AG08395 (cell line): Measurements from ENCODE around the gene TATDN2.
A peak's percentile ranks its signal among the peaks of the same experiment; 100 is the strongest.
"Not testable (repeated sequence)": the region's sequence is repeated elsewhere in the genome, so short reads cannot be mapped to it uniquely, and the experiment has no call there.

Experiments
- DNase-seq: peaks from one replicate; pipeline ENCODE4 v3.0.0; 2012; ENCODE audit warnings: mixed read lengths, low spot score

TATDN2 gene

DNA sequence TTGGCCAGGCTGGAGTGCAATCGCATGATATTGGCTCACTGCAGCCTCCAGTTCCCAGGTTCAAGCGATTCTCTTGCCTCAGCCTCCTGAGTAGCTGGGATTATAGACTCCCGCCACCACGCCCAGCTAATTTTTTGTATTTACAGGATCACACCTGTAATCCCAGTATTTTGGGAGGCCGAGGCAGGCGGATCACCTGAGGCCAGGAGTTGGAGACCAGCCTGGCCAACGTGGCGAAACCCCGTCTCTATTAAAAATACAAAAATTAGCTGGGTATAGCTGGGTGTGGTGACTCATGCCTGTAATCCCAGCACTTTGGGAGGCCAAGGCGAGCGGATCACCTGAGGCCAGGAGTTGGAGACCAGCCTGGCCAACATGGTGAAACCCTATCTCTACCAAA, 24.2 kb downstream of the TATDN2 start:
- not testable (repeated sequence) for DNase-seq

DNA sequence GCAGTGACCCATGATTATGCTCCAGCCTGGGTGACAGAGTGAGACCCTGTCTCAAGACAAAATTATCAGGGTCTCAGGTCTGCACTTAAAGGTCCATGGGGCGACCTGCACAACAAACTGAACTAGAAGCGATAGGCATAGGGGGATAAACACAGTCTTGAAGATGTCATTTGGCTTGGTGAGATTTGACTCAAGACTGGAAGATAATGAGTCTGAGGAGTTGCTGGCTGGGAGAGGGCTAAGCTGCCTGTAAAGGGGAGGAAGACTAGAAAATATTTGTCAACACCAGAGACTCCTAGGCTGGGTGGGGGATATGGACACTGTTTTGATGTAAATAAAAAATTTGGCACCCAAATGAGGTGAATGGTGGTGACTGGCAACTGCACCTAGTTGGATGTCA, 24.7 kb downstream of the TATDN2 start:
- no peak for DNase-seq

DNA sequence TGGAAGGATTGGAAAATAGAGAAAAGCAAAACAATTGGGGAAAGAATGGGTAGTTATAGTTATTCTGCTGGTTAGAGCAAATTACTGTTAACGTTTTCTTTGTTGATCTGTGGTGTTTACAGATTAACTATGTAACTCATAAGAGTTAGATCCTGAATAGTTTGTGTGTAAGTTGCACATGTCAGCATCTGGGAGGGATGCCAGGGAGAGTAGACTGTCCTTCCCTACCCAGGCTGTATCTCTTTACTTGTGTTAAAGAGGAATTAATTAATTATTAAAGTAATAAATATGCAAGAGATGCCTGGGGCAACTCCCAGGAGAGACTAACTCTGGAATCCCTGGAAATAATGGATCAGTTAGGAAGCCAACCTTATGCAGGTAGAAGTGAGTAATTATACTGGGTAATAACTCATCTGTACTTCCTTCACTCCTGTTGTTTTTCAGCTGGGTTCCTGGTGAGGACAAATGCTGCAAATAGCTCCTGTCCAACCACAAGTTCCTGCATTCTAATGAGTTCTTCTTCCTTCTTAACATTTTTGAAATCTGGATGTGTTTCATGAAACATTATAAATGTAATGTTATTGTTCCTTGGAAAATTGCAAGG, 25.5 kb downstream of the TATDN2 start:
- DNase-seq: peak; percentile 52

DNA sequence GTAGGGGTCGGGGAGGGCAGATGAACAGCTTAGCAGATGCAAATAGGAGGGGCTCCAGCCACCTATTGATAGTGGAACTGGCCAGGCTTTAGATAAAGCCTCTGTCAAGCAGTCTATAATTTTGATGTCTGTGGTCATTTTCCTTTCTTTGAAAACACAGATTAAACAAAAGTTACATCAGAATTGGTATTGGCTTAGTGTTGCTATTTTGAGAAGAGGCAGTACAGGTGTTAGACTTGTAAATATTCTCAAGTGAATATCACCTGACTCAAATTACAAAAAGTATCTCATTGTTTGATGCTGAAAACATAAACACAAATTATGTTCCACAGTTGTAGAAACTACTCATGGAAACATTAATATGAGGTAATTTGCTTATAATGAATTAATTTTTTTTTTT, 26.3 kb downstream of the TATDN2 start:
- DNase-seq: no peak

DNA sequence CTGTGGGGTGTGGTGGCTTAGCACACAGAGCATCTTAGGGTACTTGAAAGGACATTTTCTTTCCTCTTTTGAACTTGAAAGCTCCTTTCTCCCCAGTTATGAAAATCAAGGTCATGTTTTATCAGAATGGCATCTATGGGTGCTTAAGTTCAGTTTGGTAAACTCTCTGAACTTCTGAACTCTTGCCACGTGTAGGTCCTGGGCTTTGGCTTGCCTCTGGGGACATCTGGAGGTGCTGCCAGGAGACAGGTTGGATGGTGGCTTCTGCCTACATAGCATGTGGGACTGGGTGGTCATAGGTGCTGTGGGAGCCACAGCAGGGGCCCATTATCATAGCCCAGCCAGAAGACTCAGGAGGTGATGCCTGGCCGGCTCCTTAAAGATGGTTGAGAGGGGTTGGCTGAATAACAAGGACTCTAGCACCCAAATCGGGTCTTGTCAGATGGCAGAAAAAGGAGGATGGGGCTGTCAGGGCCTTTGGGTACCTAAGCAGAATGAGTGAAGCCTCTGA, 28.9 kb downstream of the TATDN2 start:
- DNase-seq: no peak

DNA sequence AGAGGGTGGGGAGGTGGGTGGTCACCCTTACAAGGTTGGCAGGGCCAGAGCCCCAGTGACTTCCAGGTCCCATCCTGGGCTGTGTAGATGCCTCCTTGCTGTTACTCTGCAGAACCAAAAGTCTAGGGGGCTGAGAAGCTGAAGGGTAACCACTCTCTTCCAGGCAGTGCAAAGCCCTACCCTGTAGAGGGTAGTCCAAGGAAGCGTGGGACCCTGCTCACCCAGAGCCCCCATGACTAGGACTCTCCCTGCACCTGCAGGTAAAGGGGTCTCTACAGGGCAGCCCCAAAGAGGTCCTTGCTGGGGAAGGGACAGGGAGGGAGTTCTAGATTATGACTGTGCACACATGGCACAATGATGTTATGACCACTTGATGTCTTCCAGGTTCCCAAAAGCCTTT, 30.2 kb downstream of the TATDN2 start:
- no peak for DNase-seq

DNA sequence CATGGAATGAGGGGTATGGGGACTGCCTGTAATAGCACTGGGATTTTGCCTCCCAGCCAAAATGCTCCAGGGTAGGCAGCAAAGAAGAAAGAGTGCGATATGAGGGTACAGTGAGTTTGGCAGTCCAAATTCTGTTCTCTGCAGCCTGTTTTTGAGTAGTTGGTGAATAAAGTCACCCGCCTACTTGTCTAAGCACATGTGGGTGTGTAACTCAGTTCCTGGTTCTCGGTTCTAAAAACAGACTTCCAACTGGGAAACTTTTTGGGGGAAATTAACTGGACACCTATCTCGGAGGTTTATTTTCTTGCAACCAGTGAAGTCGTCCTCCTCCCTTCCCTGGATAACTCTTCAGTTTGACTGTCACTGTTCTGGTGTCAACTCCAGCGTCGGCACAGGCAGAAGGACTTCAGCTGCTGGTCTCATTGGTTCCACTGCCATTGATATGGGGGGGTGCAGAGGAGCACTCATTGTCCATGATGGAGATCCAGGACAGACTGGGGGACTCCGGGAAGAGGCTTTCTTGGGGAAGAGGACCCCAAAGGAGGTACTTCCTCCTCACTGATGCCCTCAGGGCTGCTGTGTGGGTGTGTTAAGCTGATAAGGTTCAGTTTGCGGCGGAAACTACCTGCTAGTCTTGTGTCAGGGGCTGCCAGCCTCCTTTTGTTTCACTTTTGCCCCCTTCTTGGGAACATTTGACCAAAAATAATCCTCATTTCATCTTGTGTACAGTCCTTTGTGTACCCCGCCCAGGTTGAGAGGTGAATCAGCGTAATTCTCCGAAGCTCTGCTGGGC, 31.3 kb downstream of the TATDN2 start:
- DNase-seq: no peak

DNA sequence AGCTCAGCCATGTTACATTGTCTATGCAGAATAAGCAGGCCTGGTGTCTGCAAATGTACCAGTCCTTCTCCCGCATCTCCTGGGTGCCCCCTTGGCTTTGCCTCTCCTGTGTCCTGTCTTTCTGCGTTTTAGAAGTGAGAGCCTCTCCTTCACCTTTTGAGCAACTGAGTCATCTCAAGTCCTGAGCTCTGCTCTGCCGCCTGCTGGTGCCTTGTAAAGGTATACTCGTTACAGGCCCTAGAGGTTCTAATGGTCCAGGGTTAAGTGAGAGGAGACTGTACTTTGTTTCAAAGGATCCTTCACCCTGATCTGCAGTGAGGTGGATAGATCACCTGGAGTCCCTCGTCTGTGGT, 31.9 kb downstream of the TATDN2 start:
- no peak for DNase-seq

DNA sequence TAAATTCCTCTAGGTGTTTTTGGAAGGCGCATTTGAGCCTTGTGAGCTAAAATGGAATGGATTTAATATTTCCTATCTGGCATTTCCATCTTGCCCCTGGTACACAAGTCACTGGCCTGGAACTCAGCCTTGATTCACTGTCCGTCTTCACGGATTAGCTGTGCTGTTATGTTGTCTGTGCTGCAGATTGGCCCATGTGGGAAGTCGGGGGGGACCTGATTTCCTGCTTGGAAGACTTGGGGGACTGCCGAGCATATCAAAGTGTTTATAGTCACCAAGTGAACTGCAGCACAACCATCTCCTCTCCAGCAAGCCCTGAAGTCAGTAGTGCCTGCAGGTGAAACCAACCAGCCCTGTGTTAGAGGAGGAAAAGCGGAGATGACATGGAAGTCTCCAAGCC, 32.3 kb downstream of the TATDN2 start:
- no peak for DNase-seq

DNA sequence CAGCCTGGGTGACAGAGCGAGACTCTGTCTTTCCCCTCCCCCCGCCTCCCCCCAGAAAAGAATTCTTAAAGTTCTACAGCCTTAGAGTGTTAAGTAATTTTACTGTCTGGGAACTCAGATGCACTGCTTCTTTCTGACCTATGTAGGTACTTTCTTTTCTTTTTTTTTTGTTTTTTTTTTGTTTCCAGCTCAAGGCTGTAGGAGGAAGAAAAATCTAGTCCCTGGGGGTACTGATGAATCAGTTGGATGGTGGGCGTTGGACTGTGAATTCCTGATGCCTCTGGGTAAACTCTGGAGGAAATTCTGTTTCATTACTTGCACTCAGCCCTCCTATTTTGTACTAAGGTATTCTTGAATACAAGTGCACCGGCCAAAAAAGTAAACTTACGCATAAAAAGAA, 33.7 kb downstream of the TATDN2 start:
- no peak for DNase-seq

DNA sequence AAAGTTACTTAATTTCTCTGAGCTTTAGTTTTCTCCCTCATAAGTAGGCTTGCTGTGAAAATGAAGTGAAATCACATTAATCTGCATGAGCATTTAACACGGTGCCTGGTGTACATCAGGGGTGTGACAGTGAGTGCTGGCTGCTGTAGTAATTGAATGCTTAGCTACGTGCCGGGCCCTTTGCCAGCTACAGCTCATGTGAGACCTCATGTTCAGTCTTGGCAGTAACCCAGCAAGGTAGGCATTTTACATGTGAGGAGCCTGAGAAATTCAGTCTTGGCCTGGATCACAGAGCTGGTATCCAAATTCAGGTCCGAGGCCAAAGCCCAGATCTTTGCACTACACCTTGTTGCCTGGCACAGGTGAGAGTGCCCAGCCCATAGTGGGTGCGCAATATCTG, 35.4 kb downstream of the TATDN2 start:
- no peak for DNase-seq

DNA sequence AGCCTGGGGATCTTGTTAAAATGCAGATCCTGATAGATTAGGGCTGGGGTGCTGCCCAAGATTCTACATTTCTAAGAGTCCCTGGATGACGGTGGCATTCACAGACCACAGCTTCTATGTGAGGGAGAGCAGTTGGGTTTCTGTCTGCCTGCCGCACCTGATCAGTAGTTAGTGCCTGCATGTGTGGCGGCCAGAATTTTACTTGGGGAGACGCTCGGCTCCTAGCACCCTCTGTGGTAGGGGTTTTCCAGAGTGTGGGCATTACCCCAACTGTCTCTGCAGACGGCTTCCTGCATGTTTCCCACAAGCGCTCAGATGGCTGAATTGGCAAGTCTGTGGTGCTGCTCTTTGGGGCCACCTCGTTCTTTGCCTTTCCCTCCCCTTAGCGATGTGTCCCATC, 36.2 kb downstream of the TATDN2 start:
- DNase-seq: no peak

DNA sequence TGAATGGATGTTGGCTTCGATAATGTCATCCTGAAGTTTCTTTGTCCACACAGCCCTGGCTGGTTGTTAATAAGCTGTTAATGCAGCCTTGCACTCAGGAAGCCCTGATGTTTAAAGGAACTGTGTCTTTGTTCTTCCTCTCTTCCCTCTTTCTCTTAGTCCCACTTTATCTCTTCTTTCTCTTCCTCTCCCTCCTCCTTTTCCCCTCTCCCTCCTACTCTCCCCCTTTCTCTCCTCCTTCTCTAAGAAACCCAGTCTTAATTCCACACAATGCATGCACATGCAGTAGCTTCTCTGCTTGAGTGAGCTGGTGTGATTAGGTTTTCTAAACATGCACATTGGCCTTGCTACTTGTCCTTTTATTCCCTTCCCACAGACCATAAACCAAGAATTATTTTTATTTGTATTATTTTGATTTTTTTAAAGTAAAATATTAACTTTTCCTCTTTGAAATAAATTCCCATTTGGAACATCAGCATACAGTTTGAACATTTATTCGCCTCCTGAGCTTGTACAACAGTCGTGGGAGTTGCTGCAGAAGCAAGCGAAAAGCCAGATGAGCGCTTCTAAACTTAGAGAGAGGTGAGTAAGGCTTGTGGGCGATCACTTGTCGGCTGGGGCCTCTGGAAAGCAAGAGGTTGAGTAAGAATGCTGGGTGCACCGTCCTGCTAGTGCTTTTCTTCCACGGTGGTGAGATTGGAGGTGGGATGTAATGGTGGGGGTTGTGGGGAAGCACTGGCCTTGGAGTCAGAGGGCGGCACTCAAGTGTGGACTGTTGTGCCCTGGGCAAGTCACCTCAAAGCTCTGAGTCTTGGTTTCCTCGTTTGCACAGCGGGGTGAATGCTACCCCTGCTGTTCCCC, 37.2 kb downstream of the TATDN2 start:
- DNase-seq: no peak

DNA sequence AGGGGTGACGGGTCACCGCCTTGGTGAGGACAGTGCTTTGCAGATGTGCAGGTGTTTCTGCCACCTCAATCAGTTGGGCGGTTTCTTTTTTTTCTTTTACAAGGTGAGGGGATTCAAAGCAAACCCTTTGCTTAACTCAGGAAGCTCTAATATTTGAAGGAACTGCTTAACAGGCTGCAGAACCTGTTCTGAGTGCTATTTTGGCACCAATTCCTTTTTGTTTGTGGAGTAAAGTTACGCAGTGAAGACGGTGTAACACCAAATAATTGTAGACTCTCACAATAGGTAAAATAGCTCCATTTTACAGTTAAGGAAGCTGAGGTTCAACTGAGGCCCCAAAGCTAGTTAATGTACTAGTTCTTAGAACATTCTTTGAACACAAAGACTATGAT, 37.9 kb downstream of the TATDN2 start:
- DNase-seq: no peak

DNA sequence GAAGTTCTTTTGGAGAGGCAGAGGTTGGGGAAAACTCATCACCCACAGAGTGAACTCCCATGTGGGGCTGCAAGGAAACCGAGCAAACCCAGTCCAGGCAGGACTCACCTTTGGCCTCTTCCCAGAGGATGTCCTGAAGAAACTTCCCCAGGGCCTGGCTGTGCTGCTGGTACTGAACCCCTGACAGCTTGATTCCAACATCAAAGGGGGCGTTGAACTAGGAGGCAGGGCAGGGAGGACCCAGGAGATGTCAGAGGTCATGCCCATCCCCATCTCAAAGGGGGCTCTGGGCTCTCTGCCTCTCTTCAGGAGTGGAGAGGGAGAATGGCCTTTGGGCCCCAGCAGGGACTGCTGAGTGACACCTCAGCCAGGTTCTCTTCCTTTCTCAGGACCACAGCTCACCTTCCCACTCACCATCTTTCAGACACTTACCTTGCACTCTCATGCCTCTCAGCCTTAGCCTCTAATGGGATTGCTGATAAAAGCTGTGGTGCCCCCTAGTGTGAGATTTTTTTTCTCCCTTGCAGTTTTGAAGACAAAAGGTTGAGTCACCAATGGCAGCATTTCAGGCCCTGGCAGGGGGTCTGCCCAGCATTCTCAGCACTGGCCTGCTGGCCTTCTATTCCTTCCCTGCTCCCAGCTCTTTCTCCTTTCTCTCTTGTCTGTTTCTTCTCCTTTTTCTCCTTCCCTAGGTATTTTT, 38.5 kb downstream of the TATDN2 start:
- DNase-seq: peak; percentile 70

DNA sequence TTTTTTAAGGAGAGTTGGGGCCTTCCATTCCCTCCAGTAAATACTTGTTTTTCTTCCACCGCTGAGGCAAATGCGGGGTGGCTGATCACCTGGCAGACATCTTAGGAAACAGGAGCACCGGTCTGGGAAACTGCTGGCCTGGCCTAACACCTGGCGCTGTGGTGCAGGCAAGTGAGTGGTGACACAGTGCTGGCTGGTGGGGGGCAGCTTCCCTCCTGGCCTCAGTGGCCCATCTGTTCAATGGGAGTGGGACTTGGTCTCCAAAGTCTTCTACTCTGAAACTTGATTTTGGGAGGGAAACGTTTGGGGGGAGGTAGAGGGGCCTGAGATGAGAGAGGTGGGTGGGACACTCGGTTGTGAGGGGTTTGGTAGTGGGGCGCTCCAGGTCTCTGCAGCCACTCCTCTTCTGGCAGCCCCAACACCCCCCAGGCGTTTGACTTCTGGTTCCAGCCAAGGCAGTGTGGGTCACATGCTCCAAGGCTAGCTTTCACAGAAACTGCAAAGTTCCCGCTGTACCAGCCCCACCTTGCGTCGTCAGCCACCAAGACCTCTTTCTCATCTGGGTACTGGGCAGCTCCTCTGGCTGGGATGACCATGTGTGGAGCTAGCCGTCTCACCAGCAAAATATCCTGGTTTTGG, 39.8 kb downstream of the TATDN2 start:
- DNase-seq: no peak

DNA sequence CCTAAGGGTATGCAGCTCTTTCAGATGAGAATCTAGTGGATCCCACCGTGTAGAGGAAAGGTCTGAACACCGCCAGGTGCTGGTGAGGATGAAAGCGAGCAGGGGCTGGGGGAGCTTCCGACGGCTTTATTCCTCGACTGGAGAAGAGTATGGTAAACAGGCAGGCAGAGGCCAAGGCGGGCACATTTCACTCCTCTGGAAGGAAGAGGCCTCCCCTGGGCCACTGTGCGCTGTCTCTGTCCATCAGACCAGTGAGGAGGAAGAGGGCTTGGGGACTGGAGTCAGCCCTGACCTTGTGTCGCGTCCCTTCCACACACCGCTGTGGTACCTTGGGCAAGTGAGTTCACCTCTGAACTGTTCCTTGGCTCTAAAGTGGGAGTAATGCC, 40.3 kb downstream of the TATDN2 start:
- DNase-seq: no peak

DNA sequence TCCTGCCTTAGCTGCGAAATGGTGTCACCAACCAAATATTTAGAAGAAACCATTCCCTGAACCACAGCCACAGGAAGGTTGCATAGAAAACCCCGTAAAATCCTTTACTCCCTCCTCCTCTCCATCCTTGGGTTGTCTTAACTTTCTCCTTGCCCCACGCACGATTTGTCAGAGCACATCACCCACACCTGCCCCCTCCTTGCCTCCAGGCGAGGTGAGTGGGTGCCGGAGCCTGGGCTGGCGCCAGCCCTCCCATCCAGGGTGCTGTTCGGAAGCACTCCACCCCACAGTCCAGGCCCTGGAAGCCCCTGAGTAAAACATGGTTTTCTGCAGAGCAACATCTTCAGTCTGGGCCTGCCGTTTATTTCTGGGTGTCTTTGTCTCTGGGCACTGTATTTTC, 40.8 kb downstream of the TATDN2 start:
- no peak for DNase-seq

DNA sequence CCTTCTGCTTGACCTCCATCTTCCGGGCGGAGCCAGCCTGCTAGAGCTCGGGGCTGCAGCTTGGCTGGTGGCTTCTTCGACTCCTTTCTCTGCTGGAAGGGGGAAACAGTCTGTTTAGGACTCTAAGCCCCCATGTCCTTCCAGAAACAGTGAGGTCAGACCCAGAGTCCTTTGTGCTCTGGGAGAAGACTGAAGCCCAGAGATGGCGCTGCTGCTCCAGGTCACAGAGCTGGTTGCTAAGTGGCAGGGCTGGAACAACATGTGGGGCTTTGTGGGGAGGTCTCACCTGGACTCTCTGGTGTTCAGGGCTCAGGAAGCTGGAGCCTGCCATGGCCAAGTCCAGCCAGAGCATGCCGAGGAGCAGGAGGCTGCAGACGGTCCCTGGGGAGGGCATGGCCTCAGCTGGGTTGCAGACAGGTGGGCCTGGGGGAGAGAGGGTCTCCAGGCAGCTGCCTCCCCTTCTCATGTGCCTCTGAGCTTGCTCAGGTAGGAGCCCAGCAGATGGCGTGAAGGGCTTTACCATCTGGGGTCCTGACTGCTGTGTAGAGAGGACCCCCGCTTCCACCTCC, 41.6 kb downstream of the TATDN2 start:
- no peak for DNase-seq

DNA sequence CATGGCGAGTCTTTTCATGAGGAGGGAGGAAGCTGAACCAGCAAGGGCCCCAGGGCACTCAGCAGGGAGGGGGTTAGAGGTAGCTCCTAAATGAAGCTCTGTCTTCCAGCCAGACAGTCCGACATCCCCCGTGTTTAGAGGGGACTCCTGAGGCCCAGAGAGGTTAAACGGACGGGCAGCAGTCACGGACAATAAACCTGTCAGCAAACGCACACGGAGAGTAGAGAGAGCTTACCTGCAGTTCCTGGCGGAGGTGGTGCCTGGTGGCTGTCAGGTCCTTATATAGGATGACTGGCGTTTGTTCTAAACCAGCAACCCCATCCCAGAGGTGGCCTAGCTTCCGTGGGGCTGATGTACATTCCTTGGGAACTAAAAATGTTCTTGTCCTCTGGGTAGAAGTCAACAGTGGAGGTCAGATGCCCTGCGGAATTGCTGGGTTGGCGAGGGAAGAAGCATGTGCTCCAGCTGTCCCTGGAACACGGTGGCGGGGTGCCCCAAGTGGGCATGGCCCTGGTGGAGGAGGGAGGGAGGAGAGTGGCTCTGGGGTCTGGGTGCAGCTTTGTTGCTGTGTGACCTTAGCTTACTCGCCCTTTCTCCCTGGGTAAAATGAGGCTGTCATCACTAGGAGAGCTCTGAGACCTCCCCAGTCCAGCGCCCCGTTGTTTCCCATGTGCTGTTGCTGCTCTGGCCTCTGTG, 42.4 kb downstream of the TATDN2 start:
- no peak for DNase-seq

DNA sequence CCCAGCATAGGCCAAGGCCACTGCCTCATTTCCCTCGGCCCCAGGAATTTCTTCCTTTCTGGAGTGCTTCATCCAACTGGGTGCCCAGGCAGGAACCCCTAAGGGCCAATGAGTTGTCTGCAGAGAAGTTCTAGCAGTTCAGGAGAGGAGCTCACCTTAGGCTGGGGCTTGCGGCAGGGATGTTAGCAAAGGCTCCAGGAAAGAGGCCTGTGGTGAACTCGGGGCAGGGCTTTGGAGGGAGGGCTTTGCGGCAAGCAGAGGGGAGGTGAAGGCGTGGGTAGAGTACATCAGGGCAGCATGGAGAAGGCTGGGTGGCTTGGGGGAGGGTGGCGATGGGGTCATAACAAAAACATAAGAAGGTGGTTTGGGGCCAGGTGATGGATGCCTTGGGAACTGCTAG, 43.4 kb downstream of the TATDN2 start:
- no peak for DNase-seq
